K562 (cell line): ENCODE measurements around the gene ADTRP. TPM values are rescaled to one million over a fixed set of nuclear protein-coding genes. Genes with fewer than 3 reads are reported as not detected.

Experiments
- ATAC-seq: fragments of 200-7000 bp; cut with Tn5 transposase; 3 replicates; pipeline ENCODE4 v1.9.1; 2020; ENCODE audit warnings: moderate library complexity
- BruUV-seq: library from RNA; stranded (reverse); fragments of 400-500 nt; replicated peaks from 2 replicates; lab custom pipeline; 2021; lab: Mats Ljungman, UMichigan
- CTCF ChIA-PET: fragments of 300-600 bp; formaldehyde crosslinking; extraction: SDS; loops from one replicate; lab custom pipeline; 2021; ENCODE audit warnings: low intra/inter-chr PET ratio; lab: Yijun Ruan, JAX
- POLR2A ChIA-PET: fragments of 300-600, 350-650 bp; sonication (Branson Sonifier 250); formaldehyde crosslinking; extraction: SDS; loops from one replicate; lab custom pipeline; 2021; ENCODE audit warnings: antibody characterized with exemption, inconsistent platforms; lab: Yijun Ruan, JAX
- DNase-seq, 4 experiments: peaks; one replicate each; pipeline versions ENCODE4 v3.0.0 to v3.0.0-alpha.2; 2011 to 2018; ENCODE audit warnings: low spot score in 3 of 4, mixed read lengths in 3 of 4; ENCODE audit errors: extremely low read depth in 1 of 4
- FAIRE-seq: peaks from 2 replicates; lab custom pipeline; 2011; peaks lifted over from hg19 to GRCh38; lab: Jason Lieb, UNC
- H2AFZ ChIP-seq: 2 replicates; pipeline ENCODE4 v1.6.0; 2011; ENCODE audit warnings: low read depth, low read length, control low read depth, inconsistent platforms
- H3K27ac ChIP-seq: fragments of 200-600 bp; 3 replicates; pipeline ENCODE4 v1.8.0; 2011; ENCODE audit warnings: low read depth, mild to moderate bottlenecking, control low read depth, inconsistent platforms, low read length, moderate library complexity, mixed read lengths; ENCODE audit errors: extremely low read depth
- H3K27me3 ChIP-seq, 2 experiments: fragments of 300-600 bp in 1 of 2; 2 replicates in 1 of 2; 3 replicates in 1 of 2; pipeline versions ENCODE4 v1.6.0 to v1.8.0; 2011; ENCODE audit warnings: inconsistent platforms in 2 of 2, low read length in 2 of 2, mild to moderate bottlenecking in 1 of 2, mixed read lengths in 1 of 2, moderate library complexity in 1 of 2; ENCODE audit not compliant: control insufficient read depth in 2 of 2, insufficient read depth in 2 of 2
- H3K36me3 ChIP-seq: fragments of 300-600 bp; 3 replicates; pipeline ENCODE4 v1.8.0; 2011; ENCODE audit warnings: mild to moderate bottlenecking, low read length, inconsistent platforms; ENCODE audit not compliant: control insufficient read depth, insufficient read depth
- H3K4me1 ChIP-seq, 2 experiments: fragments of 200-600 bp in 1 of 2; replicated peaks in 1 of 2; 2 replicates in 1 of 2; 3 replicates in 1 of 2; pipeline versions ENCODE4 v1.5.1 to v1.8.0; 2011; ENCODE audit warnings: inconsistent platforms in 2 of 2, low read length in 2 of 2, mild to moderate bottlenecking in 1 of 2, mixed read lengths in 1 of 2, moderate library complexity in 1 of 2; ENCODE audit not compliant: control insufficient read depth in 2 of 2, insufficient read depth in 2 of 2
- H3K4me2 ChIP-seq: 2 replicates; pipeline ENCODE4 v1.6.1; 2011; ENCODE audit warnings: low read length, control low read depth, inconsistent platforms, mixed read lengths; ENCODE audit not compliant: insufficient read depth
- H3K4me3 ChIP-seq: fragments of 200-600 bp; sonication (generic), shearing (Covaris generic); 2 replicates; pipeline ENCODE4 v1.5.1; 2016; ENCODE audit warnings: control low read depth, inconsistent platforms
- H3K79me2 ChIP-seq: fragments of 200-600 bp; 3 replicates; pipeline ENCODE4 v1.8.0; 2011; ENCODE audit warnings: low read length, inconsistent platforms; ENCODE audit not compliant: control insufficient read depth, insufficient read depth
- H3K9ac ChIP-seq, 2 experiments: 2 replicates each; pipeline versions ENCODE4 v1.6.0 to v1.6.1; 2011; ENCODE audit warnings: low read depth in 2 of 2, low read length in 2 of 2, control low read depth in 1 of 2, inconsistent platforms in 1 of 2, mild to moderate bottlenecking in 1 of 2, mixed read lengths in 1 of 2; ENCODE audit not compliant: insufficient read depth in 1 of 2
- H3K9me1 ChIP-seq: one replicate; pipeline ENCODE4 v1.6.0; 2011; ENCODE audit warnings: inconsistent platforms, mild to moderate bottlenecking, low read length, moderate library complexity; ENCODE audit not compliant: control insufficient read depth, insufficient read depth
- H3K9me3 ChIP-seq: replicated peaks from 2 replicates; pipeline ENCODE4 v1.5.1; 2011; ENCODE audit warnings: low read depth, low read length, inconsistent platforms; ENCODE audit not compliant: control insufficient read depth, insufficient read depth
- H4K20me1 ChIP-seq: replicated peaks from 2 replicates; pipeline ENCODE4 v1.6.1; 2011; ENCODE audit warnings: low read length, inconsistent platforms, mixed read lengths; ENCODE audit not compliant: control insufficient read depth, insufficient read depth
- AFF4 ChIP-seq: sonication (generic); formaldehyde crosslinking; IDR thresholded peaks from 2 replicates; pipeline ENCODE4 v1.8.0; 2023; ENCODE audit warnings: mild to moderate bottlenecking, missing genetic modification reagents
- CCNT2 ChIP-seq: IDR thresholded peaks from 2 replicates; pipeline ENCODE4 v1.6.1; 2011; ENCODE audit warnings: borderline replicate concordance, low read depth, mild to moderate bottlenecking, moderate library complexity, mixed read lengths, low read length; ENCODE audit not compliant: insufficient read length; ENCODE audit errors: extremely low read depth
- EP300 ChIP-seq: IDR thresholded peaks from 2 replicates; pipeline ENCODE4 v1.6.1; 2012; ENCODE audit warnings: low read length, improper control_type of control experiment
- FOXA3 ChIP-seq, 2 experiments: fragments of 450-650 bp in 1 of 2; sonication (generic) in 1 of 2; formaldehyde crosslinking; IDR thresholded peaks in 1 of 2; conservative IDR thresholded peaks in 1 of 2; 2 replicates each; pipeline versions ENCODE4 v1.4.0 to v1.8.0; 2020 to 2022; ENCODE audit warnings: mild to moderate bottlenecking in 2 of 2, missing genetic modification reagents in 1 of 2
- GTF3C2 ChIP-seq: IDR thresholded peaks from 3 replicates; pipeline ENCODE4 v1.6.1; 2011; ENCODE audit warnings: borderline replicate concordance, mild to moderate bottlenecking, moderate library complexity; ENCODE audit not compliant: insufficient read length; ENCODE audit errors: extremely low read depth
- PYGO2 ChIP-seq: fragments of 450-650 bp; IDR thresholded peaks from 2 replicates; pipeline ENCODE4 v1.6.1; 2016; ENCODE audit warnings: mild to moderate bottlenecking, missing genetic modification characterization, moderate library complexity, missing compliant biosample characterization
- RBFOX2 ChIP-seq: fragments of 200-400 bp; formaldehyde crosslinking; IDR thresholded peaks from 2 replicates; pipeline ENCODE4 v1.6.1; 2017; ENCODE audit warnings: low read depth, mild to moderate bottlenecking, low read length, moderate library complexity
- RBM22 ChIP-seq: fragments of 200-400 bp; formaldehyde crosslinking; IDR thresholded peaks from 2 replicates; pipeline ENCODE4 v1.6.1; 2018; ENCODE audit warnings: low read length, low read depth; ENCODE audit not compliant: poor library complexity, severe bottlenecking
- RFX1 ChIP-seq: fragments of 450-650 bp; IDR thresholded peaks from 2 replicates; pipeline ENCODE4 v1.6.1; 2016; ENCODE audit warnings: mild to moderate bottlenecking, moderate library complexity
- RFX7 ChIP-seq: fragments of 250-450 bp; sonication (Bioruptor Pico); IDR thresholded peaks from 2 replicates; pipeline ENCODE4 v1.5.1; 2021; ENCODE audit warnings: mild to moderate bottlenecking
- SLC30A9 ChIP-seq: fragments of 250-450 bp; sonication (Bioruptor Pico); IDR thresholded peaks from 2 replicates; pipeline ENCODE4 v1.8.0; 2022; ENCODE audit warnings: mild to moderate bottlenecking, moderate library complexity
- TFAP4 ChIP-seq: sonication (generic); formaldehyde crosslinking; IDR thresholded peaks from 2 replicates; pipeline ENCODE4 v1.8.0; 2022; ENCODE audit warnings: missing genetic modification reagents, mild to moderate bottlenecking, moderate library complexity, borderline replicate concordance
- ZC3H11A ChIP-seq: IDR thresholded peaks from 2 replicates; pipeline ENCODE4 v1.6.1; 2012; ENCODE audit warnings: low read depth, low read length, improper control_type of control experiment
- ZNF764 ChIP-seq: fragments of 250-450 bp; sonication (Bioruptor Pico); IDR thresholded peaks from 2 replicates; pipeline ENCODE4 v1.4.0; 2020; ENCODE audit warnings: low read depth, mild to moderate bottlenecking, moderate library complexity
- ZSCAN29 ChIP-seq: fragments of 450-650 bp; IDR thresholded peaks from 2 replicates; pipeline ENCODE4 v1.6.1; 2017
- WGBS: fragments of 100-300 bp; shearing (Covaris generic); methylation state at CpG from one replicate; pipeline ENCODE4 v1.1.6; 2016; ENCODE audit warnings: low coverage, mixed read lengths; ENCODE audit not compliant: insufficient coverage; ENCODE audit errors: missing lambda C conversion rate; 5-methylcytosine and 5-hydroxymethylcytosine counted together
- in situ Hi-C: fragments of 300-500 bp; cut with MboI; formaldehyde crosslinking; loops from 4 replicates; pipeline ENCODE4 v1.15.0; 2018; ENCODE audit warnings: inconsistent platforms, mixed read lengths
- intact Hi-C: fragments of 100-400 bp; cut with micrococcal nuclease; formaldehyde crosslinking; loops from 2 replicates; pipeline ENCODE4 v1.14.2; 2022
- polyA plus RNA-seq, 8 experiments: library from polyadenylated mRNA; depleted of rRNA in 4 of 8; stranded (reverse) in 5 of 8; unstranded in 3 of 8; fragments of >200 nt; fragmentation: Nextera tagmentation in 2 of 8; fragmentation: Illumina TruSeq in 1 of 8; extraction: Ambion mirVana in 2 of 8; extraction: Trizol in 1 of 8; gene quantifications; 2 replicates each; pipeline versions ENCODE4 v1.2.1 to v1.2.3, GENCODE V29; 2011 to 2014; ENCODE audit warnings: inconsistent platforms in 1 of 8, missing spikeins in 1 of 8
- total RNA-seq, 7 experiments: library from RNA; depleted of rRNA in 6 of 7; stranded (reverse); fragments of >200 nt in 6 of 7; fragmentation: Illumina TruSeq in 2 of 7; extraction: Trizol in 2 of 7; gene quantifications; 2 replicates each; pipeline versions ENCODE4 v1.2.1 to v1.2.3, GENCODE V29; 2011 to 2021; ENCODE audit warnings: low replicate concordance in 1 of 7

Gene ADTRP
- total and polyA plus RNA-seq, 9 of the 15 experiments (the other 6 are each of a cell fraction or from before 2014, with no cell fraction given): 7.4 to 24.0 (median 13.6) TPM

GRCh38 chr6:11778036-11778435, 567 bp downstream of the ADTRP start:
- CTCF ChIA-PET: no interaction called here
- H3K9ac ChIP-seq: peak overlapping the region in 1 of 2 experiments; percentile 63; a peak in 2 of 4 replicates
- no peaks in the 10 kb centered on the region for H4K20me1 ChIP-seq
- intact Hi-C loops: loop anchor here (2.0 to 5.0 kb wide), 4 partner anchors 76 to 231 kb away; no protein-coding TSS in a partner anchor
- no peaks in the 10 kb centered on the region for H3K79me2 ChIP-seq
- TSS peak; percentile 86 for BruUV-seq
- H3K9me3 ChIP-seq: peaks cover 2% of the 10 kb centered on the region; the same call in 1 of the 2 replicates
- H3K9me1 ChIP-seq: no peaks in the 10 kb centered on the region
- H3K4me2 ChIP-seq: peak overlapping the region; percentile 78
- H3K27me3 ChIP-seq: no peaks in the 10 kb centered on the region
- ATAC-seq: 0 out of 3 replicates have a peak, but pooled peaks have one; percentile 6
- DNase-seq: peak in 1 of 4 experiments; percentile 25
- H3K36me3 ChIP-seq: no peaks in the 10 kb centered on the region
- peaks cover 11 to 28% of the 10 kb centered on the region in 2 experiments for H3K4me1 ChIP-seq
- peak overlapping the region; percentile 72 for H3K27ac ChIP-seq
- WGBS: 29% methylated on average over 2 of the region's 2 CpGs
- FAIRE-seq: no peak
- peak overlapping the region; percentile 90 for H2AFZ ChIP-seq
- peak overlapping the region; percentile 30 for H3K4me3 ChIP-seq
- POLR2A ChIA-PET: interaction anchor here (0.5 to 3.5 kb wide), 7 partner anchors 8 to 264 kb away, joined by 3 to 17 read pairs (median 3); no protein-coding TSS in a partner anchor
- in situ Hi-C loops: no loop called here
- TF ChIP-seq ZNF764 (CRISPR knock-in tag) (no peak), ZSCAN29 (no peak), ZC3H11A (no peak), SLC30A9 (CRISPR knock-in tag) (no peak), EP300 (0 out of 2 replicates have a peak, but pooled peaks have one; percentile 2), FOXA3 (CRISPR knock-in tag; conservative IDR thresholded peaks at IDR 0.05 in 1 of 2, IDR thresholded peaks at IDR 0.05 in 1 of 2) (0 out of 4 replicates have a peak, but pooled peaks of 1 of the 2 experiments have one; percentile 5), GTF3C2 (no peak), CCNT2 (no peak), PYGO2 (no peak), RBFOX2 (no peak), RFX7 (CRISPR knock-in tag) (no peak), AFF4 (CRISPR knock-in tag) (no peak), RBM22 (no peak), RFX1 (no peak), TFAP4 (CRISPR knock-in tag) (no peak)
